GM12891 (cell line): ENCODE data around the gene HERPUD1.
A peak's percentile ranks its signal among the peaks of the same experiment; 100 is the strongest.

Source experiments
- DNase-seq: peaks from one replicate; pipeline ENCODE4 v3.0.0; 2011; ENCODE audit warnings: low spot score; ENCODE audit not compliant: insufficient read length
- FAIRE-seq: peaks from 2 replicates; lab custom pipeline; 2011; peaks lifted over from hg19 to GRCh38; lab: Jason Lieb, UNC
- PAX5 ChIP-seq: IDR thresholded peaks from 2 replicates; pipeline ENCODE4 v1.6.1; 2011; ENCODE audit warnings: low read length, moderate library complexity, mild to moderate bottlenecking; ENCODE audit not compliant: insufficient read depth, severe bottlenecking
- POLR2A ChIP-seq: IDR thresholded peaks from 2 replicates; pipeline ENCODE4 v1.6.1; 2011; ENCODE audit warnings: low read depth, low read length, control low read depth
- POLR2AphosphoS5 ChIP-seq: IDR thresholded peaks from 2 replicates; pipeline ENCODE4 v1.6.1; 2011; ENCODE audit warnings: low read depth, low read length, control low read depth
- POU2F2 ChIP-seq: IDR thresholded peaks from 2 replicates; pipeline ENCODE4 v1.6.1; 2011; ENCODE audit warnings: low read depth, mild to moderate bottlenecking, control low read depth, low read length, moderate library complexity
- SPI1 ChIP-seq: IDR thresholded peaks from 2 replicates; pipeline ENCODE4 v1.6.1; 2011; ENCODE audit warnings: low read depth, low read length, control low read depth
- TAF1 ChIP-seq: IDR thresholded peaks from 2 replicates; pipeline ENCODE4 v1.6.1; 2011; ENCODE audit warnings: low read depth, low read length, control low read depth

The HERPUD1 gene

GRCh38 chr16:56910112-56910511, 21.8 kb upstream of the HERPUD1 start:
- no peak for TF ChIP-seq POLR2AphosphoS5
- TF ChIP-seq POLR2A = no peak
- no peak for TF ChIP-seq TAF1
- no peak for TF ChIP-seq SPI1
- TF ChIP-seq PAX5 = no peak
- TF ChIP-seq POU2F2 = no peak
- no peak for FAIRE-seq
- no peak for DNase-seq

DNA sequence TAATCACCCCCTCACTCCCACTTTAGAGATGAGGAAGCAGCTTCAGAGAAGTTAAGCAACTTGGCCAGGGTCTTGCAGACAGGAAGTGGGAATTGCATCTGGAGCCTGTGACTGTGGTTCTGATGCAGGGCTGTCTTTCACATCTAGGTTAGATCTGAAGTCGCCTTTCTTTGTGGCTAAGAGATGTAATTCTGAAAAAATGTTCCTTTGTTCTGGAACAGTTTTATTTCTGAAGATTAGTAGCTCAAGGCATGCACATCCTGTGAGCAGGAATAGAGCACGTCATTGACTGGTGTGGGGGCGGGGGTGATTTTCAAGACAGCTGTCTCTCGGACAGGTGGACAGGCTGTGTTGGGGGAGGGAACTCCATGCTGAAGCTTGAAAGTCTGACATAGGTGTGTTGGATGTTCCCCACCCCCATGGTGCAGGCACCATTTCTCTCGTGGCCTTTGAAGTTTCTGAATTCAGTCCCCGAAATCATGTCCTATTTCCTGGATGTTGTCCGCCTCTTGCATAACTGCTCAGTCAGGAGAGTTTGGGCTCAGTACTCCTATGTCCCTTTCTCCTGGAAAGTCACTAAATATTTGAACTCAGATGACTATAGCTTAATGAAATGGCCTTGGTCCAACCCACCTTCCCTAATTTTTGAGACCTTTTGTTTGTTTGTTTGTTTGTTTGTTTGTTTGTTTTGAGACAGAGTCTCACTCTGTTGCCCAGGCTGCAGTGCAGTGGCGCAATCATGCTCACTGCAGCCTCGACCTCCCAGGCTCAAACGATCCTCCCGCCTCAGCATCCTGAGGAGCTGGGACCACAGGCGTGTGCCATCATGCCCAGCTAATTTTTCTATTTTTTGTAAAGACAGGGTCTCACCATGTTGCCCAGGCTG, 21.0 kb upstream of the HERPUD1 start:
- DNase-seq (no peak), FAIRE-seq (peak; percentile 23)
- TF ChIP-seq POU2F2 (no peak), SPI1 (peak; percentile 81), POLR2A (no peak), PAX5 (no peak)

DNA sequence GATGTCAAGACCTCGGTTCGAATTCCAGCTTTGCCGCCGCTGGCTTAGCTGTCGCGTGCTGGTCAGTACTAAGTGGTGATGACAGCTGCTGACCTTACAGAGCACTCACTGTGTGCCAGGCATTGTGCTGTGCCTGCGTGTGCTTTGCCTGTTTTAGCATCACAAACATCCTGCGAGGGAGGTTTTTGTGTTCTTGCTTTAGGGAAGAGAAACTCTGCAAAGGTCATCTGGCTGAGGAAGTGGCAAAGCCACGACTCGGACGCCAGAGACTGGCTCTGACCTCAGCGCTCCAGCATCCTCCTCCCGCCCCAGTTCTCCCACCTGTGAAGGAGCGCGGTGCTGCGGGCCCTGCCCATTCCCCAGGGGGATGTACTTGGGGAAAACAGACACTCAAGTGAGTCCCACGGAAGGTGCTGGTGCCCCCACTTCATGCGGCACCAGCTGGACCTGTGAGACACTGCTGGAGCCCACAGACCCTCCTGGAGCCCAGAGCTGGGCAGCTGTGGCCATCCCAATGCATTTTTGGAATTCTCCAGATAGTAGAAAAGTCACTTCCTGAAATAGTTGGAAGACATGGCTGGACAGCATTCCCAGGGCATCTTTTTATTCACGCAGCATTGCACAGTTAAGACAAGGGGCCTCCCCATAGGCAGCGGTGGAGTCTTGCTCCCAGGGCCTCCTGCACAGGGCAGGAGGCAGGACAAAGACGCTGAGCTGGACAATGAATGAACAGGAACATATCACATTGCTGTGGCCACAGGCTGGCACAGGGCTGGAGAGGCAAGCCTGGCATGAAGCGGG, 20.0 kb upstream of the HERPUD1 start:
- DNase-seq = no peak

DNA sequence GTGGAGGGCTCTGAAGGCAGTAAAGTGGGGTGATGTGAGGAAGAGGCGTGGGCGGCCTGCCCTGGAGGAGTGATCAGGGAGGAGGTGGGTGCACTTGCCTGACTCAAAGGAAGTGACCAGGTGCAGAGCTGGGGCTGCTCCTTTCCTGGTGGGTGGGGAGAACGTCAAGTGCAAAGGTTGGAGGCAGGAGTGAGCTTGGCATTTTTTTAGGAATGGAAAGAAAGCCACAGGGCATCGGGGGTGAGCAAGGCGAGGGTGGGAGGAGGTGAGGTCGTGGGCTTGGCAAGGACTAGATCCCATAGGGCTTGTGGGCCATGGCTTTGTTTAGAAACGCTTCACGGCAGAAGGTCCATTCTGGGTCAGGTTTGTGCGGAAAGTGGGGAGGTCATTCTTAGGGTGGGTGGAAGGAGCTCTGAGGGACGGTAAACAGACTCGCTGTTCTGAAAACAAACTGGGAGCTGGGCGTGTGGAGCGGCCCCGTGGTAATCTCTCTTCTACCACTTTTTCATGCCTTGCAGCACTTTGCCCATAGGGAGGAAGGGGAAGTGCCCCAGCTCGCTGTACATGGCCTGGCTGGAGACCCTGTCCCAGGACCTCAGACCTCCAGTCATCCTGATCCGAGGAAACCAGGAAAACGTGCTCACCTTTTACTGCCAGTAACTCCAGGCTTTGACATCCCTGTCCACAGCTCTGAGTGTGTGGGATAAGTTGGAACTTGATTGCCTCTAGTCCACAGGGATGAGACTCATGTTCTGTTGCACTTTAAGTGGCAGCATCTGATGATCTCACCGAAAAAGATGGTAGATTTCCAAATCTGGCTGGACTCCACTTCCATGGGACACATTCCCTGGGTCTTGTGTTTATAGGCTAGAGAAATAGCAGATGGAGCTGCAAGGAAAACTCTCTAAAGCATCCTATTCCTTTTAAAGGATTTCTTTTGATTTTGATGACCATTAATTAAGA, 18.9 kb upstream of the HERPUD1 start:
- DNase-seq (no peak), FAIRE-seq (peak; percentile 56)
- TF ChIP-seq SPI1 = peak; percentile 55
- no peak for TF ChIP-seq POLR2A

More for the DNA sequence above, 20.0 kb upstream of the HERPUD1 start:
- TF ChIP-seq TAF1 = 0 out of 2 replicates have a peak, but pooled peaks have one; percentile 49
- no peak; the same call in 1 of the 2 replicates for TF ChIP-seq POU2F2
- peak; percentile 98 for TF ChIP-seq SPI1
- FAIRE-seq = peak; percentile 96

- DNase-seq = no peak
- TF ChIP-seq PAX5 = no peak
- no peak for TF ChIP-seq SPI1
- no peak for TF ChIP-seq TAF1
- no peak for TF ChIP-seq POLR2AphosphoS5
- no peak for TF ChIP-seq POU2F2
- TF ChIP-seq POLR2A = no peak
- FAIRE-seq = no peak
Measured at GRCh38 chr16:56914896-56915295, 17.0 kb upstream of the HERPUD1 start.

GRCh38 chr16:56915336-56916119, 16.4 kb upstream of the HERPUD1 start:
- FAIRE-seq = no peak
- no peak for DNase-seq
- no peak for TF ChIP-seq POLR2A
- no peak for TF ChIP-seq POLR2AphosphoS5
- TF ChIP-seq POU2F2 = no peak
- TF ChIP-seq TAF1 = no peak
- TF ChIP-seq SPI1 = no peak
- TF ChIP-seq PAX5 = no peak

DNA sequence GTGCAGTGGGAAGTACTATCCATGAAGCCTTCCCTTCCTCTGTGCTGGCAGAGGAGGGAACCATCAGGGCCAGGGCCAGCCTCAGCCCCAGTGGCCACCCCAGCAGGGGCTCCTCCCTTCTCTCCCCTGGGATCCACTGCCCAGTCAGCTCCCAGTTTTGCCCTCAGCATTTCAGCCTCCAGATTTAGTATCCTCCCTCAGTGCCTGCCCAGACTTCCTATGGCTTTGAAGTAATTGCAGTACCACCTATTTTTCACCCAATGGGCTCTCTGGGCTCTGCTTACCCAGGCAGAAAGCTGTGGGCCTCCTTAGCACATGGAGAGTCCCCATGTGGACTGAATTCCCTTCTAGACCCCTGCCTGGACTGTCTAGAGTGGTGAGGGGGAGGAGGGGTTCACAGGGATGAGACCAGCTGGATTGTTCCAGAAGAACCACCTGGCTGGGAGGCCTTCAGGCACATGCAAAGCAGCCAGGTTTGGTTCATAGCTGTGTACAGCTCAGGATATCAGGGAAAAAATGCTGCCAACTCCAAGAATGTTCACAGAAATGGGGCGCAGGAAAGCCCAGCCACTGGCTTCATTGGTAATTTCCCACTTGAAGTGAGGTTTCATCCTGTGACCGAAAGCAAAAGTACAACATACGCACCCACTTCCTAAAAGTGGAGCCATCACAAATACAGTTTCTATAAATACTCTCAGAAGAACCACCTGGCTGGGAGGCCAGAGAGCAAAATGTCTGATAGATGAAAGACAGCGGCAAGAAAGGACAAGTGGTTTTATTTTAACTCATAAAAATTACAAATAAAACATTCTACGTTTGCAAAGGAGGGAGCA, 15.2 kb upstream of the HERPUD1 start:
- peak; percentile 40; the same call in 1 of the 2 replicates for TF ChIP-seq POU2F2
- no peak for TF ChIP-seq POLR2A
- peak; percentile 92 for TF ChIP-seq SPI1
- DNase-seq = no peak
- FAIRE-seq = peak; percentile 89

GRCh38 chr16:56918467-56919012, 13.4 kb upstream of the HERPUD1 start:
- DNase-seq (no peak), FAIRE-seq (no peak)
- TF ChIP-seq PAX5 (no peak), POU2F2 (no peak), POLR2A (no peak), POLR2AphosphoS5 (no peak), SPI1 (no peak), TAF1 (no peak)
